Smooth muscle cell (in vitro differentiated cells): ENCODE measurements around the gene GLI3. TPM values are rescaled to one million over a fixed set of nuclear protein-coding genes. Genes with fewer than 3 reads are reported as not detected.
A peak's percentile ranks its signal among the peaks of the same experiment; 100 is the strongest.

ENCODE experiments used
- DNase-seq: peaks from one replicate; lab custom pipeline; 2025; ENCODE audit not compliant: unreplicated experiment; lab: John Stamatoyannopoulos, UW
- H2AFZ ChIP-seq: fragments of 200-600 bp; sonication (generic); 2 replicates; pipeline ENCODE4 v1.6.0; 2016; ENCODE audit warnings: antibody characterized with exemption, low read depth, mild to moderate bottlenecking
- H3F3A ChIP-seq: fragments of 200-600 bp; sonication (generic); 2 replicates; pipeline ENCODE4 v1.6.0; 2017; ENCODE audit warnings: antibody characterized with exemption, low read depth
- H3K27ac ChIP-seq: fragments of 200-600 bp; sonication (generic); 2 replicates; pipeline ENCODE4 v1.5.1; 2016; ENCODE audit warnings: low read depth, mild to moderate bottlenecking
- H3K27me3 ChIP-seq: fragments of 200-600 bp; sonication (generic); 2 replicates; pipeline ENCODE4 v1.6.1; 2016; ENCODE audit warnings: low read depth, mild to moderate bottlenecking
- H3K36me3 ChIP-seq: fragments of 200-600 bp; sonication (generic); 2 replicates; pipeline ENCODE4 v1.5.1; 2016; ENCODE audit warnings: low read depth
- H3K4me1 ChIP-seq: fragments of 200-600 bp; sonication (generic); 2 replicates; pipeline ENCODE4 v1.5.1; 2016; ENCODE audit warnings: low read depth
- H3K4me2 ChIP-seq: fragments of 200-600 bp; sonication (generic); 2 replicates; pipeline ENCODE4 v1.6.0; 2016; ENCODE audit warnings: mild to moderate bottlenecking
- H3K4me3 ChIP-seq: fragments of 200-600 bp; sonication (generic); 2 replicates; pipeline ENCODE4 v1.5.1; 2016; ENCODE audit warnings: mild to moderate bottlenecking
- H3K79me2 ChIP-seq: fragments of 200-600 bp; sonication (generic); 2 replicates; pipeline ENCODE4 v1.6.0; 2016; ENCODE audit warnings: low read depth, mild to moderate bottlenecking
- H3K9ac ChIP-seq: fragments of 200-600 bp; sonication (generic); 2 replicates; pipeline ENCODE4 v1.6.0; 2016; ENCODE audit warnings: low read depth
- H3K9me3 ChIP-seq: fragments of 200-600 bp; sonication (generic); replicated peaks from 2 replicates; pipeline ENCODE4 v1.5.1; 2016; ENCODE audit warnings: low read depth
- H4K20me1 ChIP-seq: fragments of 200-600 bp; sonication (generic); 2 replicates; pipeline ENCODE4 v1.6.0; 2016; ENCODE audit warnings: low read depth
- CTCF ChIP-seq: fragments of 200-600 bp; sonication (generic); IDR thresholded peaks from 2 replicates; pipeline ENCODE4 v1.5.1; 2017; ENCODE audit warnings: borderline replicate concordance, mild to moderate bottlenecking, antibody characterized with exemption; ENCODE audit not compliant: insufficient read depth, poor library complexity, severe bottlenecking
- WGBS: methylation state at CpG from one replicate; pipeline ENCODE4 v1.1.7; 2016; ENCODE audit warnings: low lambda C conversion rate; 5-methylcytosine and 5-hydroxymethylcytosine counted together
- polyA plus RNA-seq: library from polyadenylated mRNA; unstranded; fragments of >200 nt; fragmentation: Nextera tagmentation; extraction: Ambion mirVana; gene quantifications from 2 replicates; pipeline ENCODE4 v1.2.1, GENCODE V29; 2016
- total RNA-seq: library from RNA; depleted of rRNA; stranded (reverse); fragments of >200 nt; gene quantifications from 2 replicates; pipeline ENCODE4 v1.2.3, GENCODE V29; 2014

Gene GLI3
- total and polyA plus RNA-seq, 2 experiments from 2014 or later: 31.1 to 70.4 TPM

- no peak for TF ChIP-seq CTCF
- Histone ChIP-seq H3K9ac (no peak overlapping the region), H3K27me3 (no peaks in the 10 kb centered on the region), H3K4me3 (no peak overlapping the region), H2AFZ (no peak overlapping the region), H3K4me2 (peak overlapping the region; percentile 24), H4K20me1 (peaks cover 14% of the 10 kb centered on the region), H3K79me2 (peaks cover 6% of the 10 kb centered on the region), H3K36me3 (peaks cover 3% of the 10 kb centered on the region), H3K9me3 (no peaks in the 10 kb centered on the region), H3F3A (peaks cover 3% of the 10 kb centered on the region), H3K4me1 (no peaks in the 10 kb centered on the region), H3K27ac (peak overlapping the region; percentile 58)
- DNase-seq: no peak
- WGBS: 96% methylated on average over 9 of the region's 9 CpGs
Measured at GRCh38 chr7:41971640-41972187, 265.3 kb downstream of the GLI3 start.

GRCh38 chr7:41970941-41971340 lies 266.1 kb downstream of the GLI3 start:
- Histone ChIP-seq H3K9me3 (no peaks in the 10 kb centered on the region), H3K27ac (peak overlapping the region; percentile 58), H3K36me3 (peaks cover 3% of the 10 kb centered on the region), H3F3A (peaks cover 3% of the 10 kb centered on the region), H3K9ac (no peak overlapping the region), H3K4me2 (no peak overlapping the region), H3K27me3 (no peaks in the 10 kb centered on the region), H2AFZ (no peak overlapping the region), H3K79me2 (peaks cover 6% of the 10 kb centered on the region), H3K4me1 (no peaks in the 10 kb centered on the region), H4K20me1 (peaks cover 19% of the 10 kb centered on the region), H3K4me3 (no peak overlapping the region)
- no peak for DNase-seq
- 64% methylated on average over 5 of the region's 5 CpGs for WGBS
- no peak for TF ChIP-seq CTCF

- Histone ChIP-seq H2AFZ (no peak overlapping the region), H3K4me1 (no peaks in the 10 kb centered on the region), H3K36me3 (peaks cover 3% of the 10 kb centered on the region), H3K9ac (no peak overlapping the region), H3K4me2 (no peak overlapping the region), H3F3A (peaks cover 3% of the 10 kb centered on the region), H3K27me3 (no peaks in the 10 kb centered on the region), H3K9me3 (no peaks in the 10 kb centered on the region), H4K20me1 (peaks cover 23% of the 10 kb centered on the region), H3K79me2 (no peaks in the 10 kb centered on the region), H3K27ac (peak overlapping the region; percentile 58), H3K4me3 (no peak overlapping the region)
- WGBS: 100% methylated on average over 1 of the region's 1 CpG
- no peak for TF ChIP-seq CTCF
- DNase-seq: no peak
Measured at GRCh38 chr7:41969561-41970105, 267.4 kb downstream of the GLI3 start.

GRCh38 chr7:41967156-41967555 lies 269.9 kb downstream of the GLI3 start:
- Histone ChIP-seq H2AFZ (no peak overlapping the region), H3K79me2 (peaks cover 7% of the 10 kb centered on the region), H3K4me3 (no peak overlapping the region), H3K27ac (peak overlapping the region; percentile 38), H4K20me1 (peaks cover 34% of the 10 kb centered on the region), H3K9me3 (no peaks in the 10 kb centered on the region), H3K36me3 (peaks cover 9% of the 10 kb centered on the region), H3K4me1 (no peaks in the 10 kb centered on the region), H3K9ac (no peak overlapping the region), H3K27me3 (no peaks in the 10 kb centered on the region), H3F3A (peaks cover 3% of the 10 kb centered on the region), H3K4me2 (peak overlapping the region; percentile 28)
- WGBS: 44% methylated on average over 3 of the region's 3 CpGs
- no peak for TF ChIP-seq CTCF
- DNase-seq: no peak
